Epithelial cell of proximal tubule (primary cell): Measurements from ENCODE around the gene FAM222B. TPM values are rescaled to one million over a fixed set of nuclear protein-coding genes. Genes with fewer than 3 reads are reported as not detected.
A peak's percentile ranks its signal among the peaks of the same experiment; 100 is the strongest.

Experiments
- DNase-seq: peaks from one replicate; pipeline ENCODE4 v3.0.0-alpha.2; 2011; ENCODE audit warnings: low read depth
- H3K4me3 ChIP-seq: 2 replicates; pipeline ENCODE4 v1.5.1; 2011; ENCODE audit warnings: low read depth, mild to moderate bottlenecking, low read length
- CTCF ChIP-seq: conservative IDR thresholded peaks from 2 replicates; pipeline ENCODE4 v1.5.1; 2012; ENCODE audit warnings: low read depth, mild to moderate bottlenecking, low read length
- total RNA-seq: library from RNA; depleted of rRNA; stranded (reverse); fragments of >200 nt; gene quantifications from 2 replicates; pipeline ENCODE4 v1.2.3, GENCODE V29; 2015

Gene FAM222B
- total RNA-seq, 1 donor from 2014 or later, result 11.9 TPM

- H3K4me3 ChIP-seq, result peak overlapping the region; percentile 97
- DNase-seq, result no peak
- no peak for TF ChIP-seq CTCF
These were observed 96.7 kb downstream of the FAM222B start for GRCh38 chr17:28745786-28746411.

DNA sequence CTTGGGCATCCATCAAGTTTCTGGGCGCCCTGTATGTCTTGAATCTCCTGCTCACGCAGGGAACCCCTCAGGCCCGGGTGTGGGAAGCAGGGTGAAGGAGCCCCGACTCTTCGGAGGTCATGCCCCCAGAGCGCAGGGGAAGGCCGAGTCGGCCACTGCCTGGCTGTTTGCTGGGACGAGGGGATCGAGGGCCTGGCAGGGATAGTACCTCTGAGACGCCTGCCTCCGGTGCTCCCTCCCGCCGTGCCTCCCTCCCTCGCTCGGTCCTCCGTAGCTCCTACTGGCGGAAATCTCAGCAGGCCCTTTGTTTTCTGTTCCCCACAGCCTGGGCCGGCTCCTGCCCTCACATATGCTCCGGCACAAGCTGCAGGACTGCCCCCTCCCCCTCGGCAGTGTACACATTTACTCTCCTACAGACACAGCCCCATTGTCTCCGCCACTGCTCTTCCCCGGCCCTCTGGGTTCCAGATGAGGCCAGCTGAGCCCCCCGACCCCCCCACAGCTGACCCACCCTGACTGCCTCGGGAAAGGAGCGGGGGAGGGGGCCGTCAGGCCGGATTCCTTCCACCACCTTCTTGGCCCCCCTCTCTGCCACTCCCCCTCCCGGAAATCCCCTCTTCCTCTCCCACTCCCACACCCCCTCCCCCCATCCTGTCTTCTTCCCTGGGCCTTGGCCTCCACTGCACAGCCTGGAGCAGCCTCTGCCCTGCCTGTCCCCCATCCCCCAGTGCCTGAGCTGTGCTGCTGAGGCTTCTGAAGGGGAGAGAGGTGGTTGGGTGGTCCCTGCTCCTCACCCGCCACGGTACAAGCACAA is 97.4 kb downstream of the FAM222B start:
- no peak for TF ChIP-seq CTCF
- DNase-seq, result no peak
- peak overlapping the region; percentile 97 for H3K4me3 ChIP-seq

- DNase-seq, result no peak
These were observed 98.3 kb downstream of the FAM222B start for GRCh38 chr17:28744104-28744971.

DNA sequence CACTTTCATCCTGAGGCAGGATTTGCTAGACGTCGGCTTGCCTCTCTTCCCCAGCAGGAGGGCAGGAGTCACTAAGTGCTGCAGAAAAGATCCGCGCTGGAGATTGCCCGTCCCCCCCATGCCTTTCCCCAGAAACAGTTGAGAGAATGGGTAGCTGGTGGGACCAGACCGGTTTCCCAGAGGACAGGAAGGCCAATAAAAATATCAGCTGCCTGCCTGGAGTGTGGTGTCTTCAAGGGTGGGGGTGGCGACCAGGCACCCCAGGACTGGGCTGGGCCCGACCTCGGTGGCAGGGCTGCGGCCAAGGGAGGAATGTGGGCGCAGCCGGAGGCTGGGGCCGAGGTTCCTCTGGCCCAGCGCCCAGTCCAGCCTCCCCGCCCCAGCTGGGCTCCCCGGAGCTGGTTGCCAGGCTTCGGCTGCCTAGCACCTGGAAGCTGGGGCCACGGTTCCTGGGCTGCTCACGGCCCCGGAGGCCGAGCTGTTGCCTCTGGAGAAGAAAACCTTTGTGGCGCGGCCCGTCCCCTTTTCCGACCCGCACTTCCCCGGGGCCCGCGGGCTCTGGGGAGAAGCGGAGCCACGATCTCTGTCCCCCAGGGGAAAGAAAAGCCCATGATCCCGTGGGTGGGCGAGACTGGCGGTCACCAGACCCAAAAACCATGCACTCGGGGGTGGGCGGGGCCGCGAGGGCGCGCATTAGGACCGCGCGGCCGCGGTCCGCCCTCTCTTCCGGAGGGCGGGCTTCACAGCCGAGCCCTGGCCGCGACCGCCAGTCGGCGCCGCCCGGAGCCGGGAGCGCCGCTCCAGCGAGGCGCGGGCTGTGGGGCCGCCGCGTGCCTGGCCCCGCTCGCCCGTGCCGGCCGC is 99.1 kb downstream of the FAM222B start, which contains the start of gene TRAF4:
TSS of gene TRAF4 (plus strand) at position 769 of the 861 bp plus-strand sequence. CDS start 102 bp downstream, outside the sequence.
- DNase-seq, result no peak
- peak within 1 kb of the TSS; percentile 97 for H3K4me3 ChIP-seq
- no peak for TF ChIP-seq CTCF

More at GRCh38 chr17:28744104-28744971, 98.3 kb downstream of the FAM222B start:
- TF ChIP-seq CTCF, result no peak
- peak overlapping the region; percentile 97 for H3K4me3 ChIP-seq

DNA sequence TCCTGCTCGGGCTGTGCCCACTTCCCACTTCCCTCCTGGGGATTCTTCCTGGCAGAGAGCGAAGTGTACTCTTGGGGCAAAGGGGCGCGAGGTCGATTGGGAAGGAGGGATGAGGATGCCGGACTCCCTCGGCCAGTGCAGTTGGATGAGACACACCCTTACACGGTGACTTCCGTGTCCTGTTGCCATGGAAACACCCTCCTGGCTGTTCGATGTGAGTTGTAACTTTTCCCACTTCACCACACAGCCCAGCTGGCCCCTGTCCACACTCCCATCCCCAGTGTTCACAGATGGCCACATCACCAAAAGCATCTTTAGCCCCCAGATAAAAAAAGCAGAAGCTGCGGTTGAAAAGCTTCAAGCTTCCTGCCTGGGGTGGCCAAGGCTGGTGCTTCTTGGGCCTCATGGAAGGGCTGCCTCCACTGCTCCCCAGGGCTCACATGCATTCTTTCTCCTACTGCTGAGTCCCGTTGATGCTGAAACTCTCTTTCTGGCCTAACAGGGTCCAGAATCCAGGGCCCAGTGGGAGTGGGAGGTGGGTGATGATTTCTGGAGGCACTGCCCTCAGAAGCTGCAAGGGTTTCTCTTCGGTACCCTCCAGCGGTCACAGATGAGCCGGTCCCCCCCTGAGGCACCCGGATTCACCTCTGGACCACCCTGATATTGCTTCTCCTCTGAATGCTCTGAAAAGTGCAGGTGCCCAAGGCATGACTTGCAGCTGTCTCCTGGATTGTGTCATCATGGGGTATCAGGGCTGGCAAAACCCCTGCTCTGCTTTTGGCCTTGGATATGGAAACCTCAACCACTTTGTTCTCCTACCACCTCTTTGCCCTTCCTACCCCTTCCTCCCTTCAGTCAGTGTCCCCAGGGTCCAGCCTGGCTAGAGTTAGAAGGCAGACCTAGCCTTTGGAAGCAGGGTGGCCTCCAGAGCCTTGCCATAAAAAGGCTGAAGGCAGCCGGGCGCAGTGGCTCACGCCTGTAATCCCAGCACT is 100.9 kb downstream of the FAM222B start:
- DNase-seq, result no peak
- TF ChIP-seq CTCF, result no peak
- no peak overlapping the region for H3K4me3 ChIP-seq
